HepG2 (cell line): ENCODE results near the gene PSMC3IP. TPM values are rescaled to one million over a fixed set of nuclear protein-coding genes. Genes with fewer than 3 reads are reported as not detected.

Experiments
- CBX5 ChIP-seq: sonication (generic); formaldehyde crosslinking; IDR thresholded peaks from 2 replicates; pipeline ENCODE4 v1.4.0; 2020; ENCODE audit warnings: missing genetic modification reagents, borderline replicate concordance
- ERF ChIP-seq: IDR thresholded peaks from 2 replicates; pipeline ENCODE4 v1.6.1; 2018; ENCODE audit warnings: missing biosample characterization, missing genetic modification reagents
- ETV5 ChIP-seq: IDR thresholded peaks from 2 replicates; pipeline ENCODE4 v1.6.1; 2018; ENCODE audit warnings: missing biosample characterization, missing genetic modification reagents, inconsistent platforms, borderline replicate concordance
- HNF4A ChIP-seq: sonication (generic); formaldehyde crosslinking; IDR thresholded peaks from 2 replicates; pipeline ENCODE4 v1.4.0; 2020; ENCODE audit warnings: missing genetic modification reagents
- ISL2 ChIP-seq: sonication (generic); formaldehyde crosslinking; IDR thresholded peaks from 2 replicates; pipeline ENCODE4 v1.5.0; 2020; ENCODE audit warnings: missing genetic modification reagents
- KAT8 ChIP-seq: IDR thresholded peaks from 2 replicates; pipeline ENCODE4 v1.6.1; 2016; ENCODE audit warnings: missing genetic modification reagents, missing compliant biosample characterization
- KLF15 ChIP-seq: sonication (generic); formaldehyde crosslinking; IDR thresholded peaks from 2 replicates; pipeline ENCODE4 v1.8.1; 2023; ENCODE audit warnings: borderline replicate concordance, mild to moderate bottlenecking, inconsistent platforms, missing genetic modification reagents, mixed read lengths
- LCORL ChIP-seq, 2 experiments: fragments of 450-650 bp in 1 of 2; sonication (generic) in 1 of 2; formaldehyde crosslinking in 1 of 2; IDR thresholded peaks; 2 replicates each; pipeline versions ENCODE4 v1.5.0 to v1.6.1; 2017 to 2020; ENCODE audit warnings: antibody characterized with exemption in 1 of 2, missing genetic modification reagents in 1 of 2
- NR2C2 ChIP-seq: sonication (generic); formaldehyde crosslinking; IDR thresholded peaks from 2 replicates; pipeline ENCODE4 v1.4.0; 2020; ENCODE audit warnings: missing genetic modification reagents, mild to moderate bottlenecking, moderate library complexity, borderline replicate concordance
- NR2F1 ChIP-seq, 2 experiments: fragments of 450-650 bp in 1 of 2; formaldehyde crosslinking in 1 of 2; IDR thresholded peaks; 2 replicates each; pipeline versions ENCODE4 v1.5.0 to v1.6.1; 2016 to 2020; ENCODE audit warnings: mild to moderate bottlenecking in 1 of 2, missing compliant biosample characterization in 1 of 2, missing genetic modification reagents in 1 of 2, moderate library complexity in 1 of 2
- PAXIP1 ChIP-seq: sonication (generic); formaldehyde crosslinking; conservative IDR thresholded peaks from 2 replicates; pipeline ENCODE4 v1.4.0; 2020; ENCODE audit warnings: mild to moderate bottlenecking, missing genetic modification reagents, moderate library complexity
- PITX1 ChIP-seq: sonication (generic); formaldehyde crosslinking; IDR thresholded peaks from 2 replicates; pipeline ENCODE4 v1.5.1; 2020; ENCODE audit warnings: mild to moderate bottlenecking, missing genetic modification reagents
- POGK ChIP-seq: sonication (generic); formaldehyde crosslinking; conservative IDR thresholded peaks from 2 replicates; pipeline ENCODE4 v1.8.0; 2022; ENCODE audit warnings: mild to moderate bottlenecking, moderate library complexity, missing genetic modification reagents
- SIN3A ChIP-seq: IDR thresholded peaks from 2 replicates; pipeline ENCODE4 v1.6.1; 2011; ENCODE audit warnings: low read depth, mild to moderate bottlenecking, control low read depth, low read length, borderline replicate concordance
- TFAP4 ChIP-seq: sonication (generic); IDR thresholded peaks from 2 replicates; pipeline ENCODE4 v1.6.1; 2016; ENCODE audit warnings: low read depth, borderline replicate concordance
- YEATS4 ChIP-seq: sonication (generic); formaldehyde crosslinking; IDR thresholded peaks from 2 replicates; pipeline ENCODE4 v1.4.0; 2020; ENCODE audit warnings: missing genetic modification reagents, borderline replicate concordance
- ZMAT3 ChIP-seq: sonication (generic); formaldehyde crosslinking; conservative IDR thresholded peaks from 2 replicates; pipeline ENCODE4 v1.7.0; 2021; ENCODE audit warnings: missing genetic modification reagents
- ZNF180 ChIP-seq: sonication (generic); formaldehyde crosslinking; IDR thresholded peaks from 2 replicates; pipeline ENCODE4 v1.4.0; 2020; ENCODE audit warnings: low read depth, missing genetic modification reagents, borderline replicate concordance
- ZNF331 ChIP-seq: sonication (generic); formaldehyde crosslinking; IDR thresholded peaks from 2 replicates; pipeline ENCODE4 v1.4.0; 2020; ENCODE audit warnings: missing genetic modification reagents
- ZNF616 ChIP-seq: sonication (generic); formaldehyde crosslinking; IDR thresholded peaks from 2 replicates; pipeline ENCODE4 v1.5.0; 2020; ENCODE audit warnings: low read depth, mild to moderate bottlenecking, missing genetic modification reagents
- ZNF740 ChIP-seq: sonication (generic); formaldehyde crosslinking; IDR thresholded peaks from 2 replicates; pipeline ENCODE4 v1.4.0; 2020; ENCODE audit warnings: missing genetic modification reagents
- ZNF782 ChIP-seq: sonication (generic); formaldehyde crosslinking; IDR thresholded peaks from 2 replicates; pipeline ENCODE4 v1.4.0; 2020; ENCODE audit warnings: missing genetic modification reagents, mild to moderate bottlenecking, borderline replicate concordance
- ZNF788 ChIP-seq: sonication (generic); formaldehyde crosslinking; IDR thresholded peaks from 2 replicates; pipeline ENCODE4 v1.5.0; 2020; ENCODE audit warnings: mild to moderate bottlenecking, missing genetic modification reagents, borderline replicate concordance
- polyA plus RNA-seq, 8 experiments: library from polyadenylated mRNA; depleted of rRNA in 3 of 8; stranded (reverse) in 7 of 8; unstranded in 1 of 8; fragments of >200 nt; fragmentation: Illumina TruSeq in 4 of 8; extraction: Trizol in 4 of 8; gene quantifications; 2 replicates each; pipeline versions ENCODE4 v1.2.1 to v1.2.3, GENCODE V29; 2011 to 2016; ENCODE audit warnings: low read depth in 4 of 8, missing spikeins in 1 of 8, mixed read lengths in 1 of 8; ENCODE audit not compliant: insufficient read depth in 1 of 8
- total RNA-seq, 5 experiments: library from RNA; depleted of rRNA; stranded (reverse); fragments of >200 nt; fragmentation: Illumina TruSeq; extraction: Trizol; gene quantifications; 2 replicates each; pipeline ENCODE4 v1.2.3, GENCODE V29; 2016; ENCODE audit warnings: low read depth in 1 of 5

Gene PSMC3IP
- total and polyA plus RNA-seq, 2 of the 13 experiments (the other 11 are each of a cell fraction or from before 2014, with no cell fraction given), result 6.5 to 22.4 TPM

- TF ChIP-seq POGK (no peak), KAT8 (peak; percentile 51; the same call in 1 of the 2 replicates), PAXIP1 (CRISPR knock-in tag) (peak; percentile 61), ETV5 (peak; percentile 15; the same call in 1 of the 2 replicates), NR2F1 (CRISPR knock-in tag; IDR thresholded peaks at IDR 0.05) (peak; percentile 42 to 67; a peak in 3 of 4 replicates), ERF (CRISPR knock-in tag) (peak; percentile 81), TFAP4 (peak; percentile 75; the same call in 1 of the 2 replicates), LCORL (IDR thresholded peaks at IDR 0.05) (peak; percentile 70; the same call in 1 of the 2 replicates), LCORL (CRISPR knock-in tag; IDR thresholded peaks at IDR 0.05) (peak; percentile 63), ISL2 (peak; percentile 50; the same call in 1 of the 2 replicates), KLF15 (CRISPR knock-in tag) (no peak), ZNF782 (CRISPR knock-in tag) (0 out of 2 replicates have a peak, but pooled peaks have one; percentile 24), ZNF331 (CRISPR knock-in tag) (peak; percentile 39; the same call in 1 of the 2 replicates), ZNF740 (CRISPR knock-in tag) (0 out of 2 replicates have a peak, but pooled peaks have one; percentile 47), HNF4A (CRISPR knock-in tag) (peak; percentile 88), ZNF788 (CRISPR knock-in tag) (0 out of 2 replicates have a peak, but pooled peaks have one; percentile 31), ZNF180 (CRISPR knock-in tag) (no peak), ZMAT3 (CRISPR knock-in tag) (no peak), CBX5 (CRISPR knock-in tag) (peak; percentile 55), NR2C2 (CRISPR knock-in tag) (peak; percentile 65; the same call in 1 of the 2 replicates), SIN3A (no peak), YEATS4 (0 out of 2 replicates have a peak, but pooled peaks have one; percentile 35), PITX1 (CRISPR knock-in tag) (0 out of 2 replicates have a peak, but pooled peaks have one; percentile 44), ZNF616 (CRISPR knock-in tag) (no peak)
These were observed 32.6 kb downstream of the PSMC3IP start (continued) for GRCh38 chr17:42544874-42545283.
